GM12892 (cell line): ENCODE data around the gene MYBPC3.

Experiments
- POLR2A ChIP-seq: IDR thresholded peaks from 2 replicates; pipeline ENCODE4 v1.6.1; 2011; ENCODE audit warnings: low read depth, low read length, control low read depth
- POLR2AphosphoS5 ChIP-seq: IDR thresholded peaks from 2 replicates; pipeline ENCODE4 v1.6.1; 2011; ENCODE audit warnings: low read depth, low read length, control low read depth
- TAF1 ChIP-seq: IDR thresholded peaks from 2 replicates; pipeline ENCODE4 v1.6.1; 2011; ENCODE audit warnings: low read depth, mild to moderate bottlenecking, control low read depth, low read length, borderline replicate concordance

- TF ChIP-seq POLR2A (no peak), POLR2AphosphoS5 (no peak), TAF1 (no peak)
Measured at GRCh38 chr11:47375546-47376085, 23.1 kb upstream of the MYBPC3 start.
